DOHH2 (cell line): ENCODE measurements around the gene BNC2.

Experiments
- H3F3A ChIP-seq: fragments of 200-600 bp; sonication (generic), shearing (Covaris generic); 2 replicates; pipeline ENCODE4 v1.6.0; 2016; ENCODE audit warnings: antibody characterized with exemption, mild to moderate bottlenecking; ENCODE audit not compliant: control insufficient read depth, insufficient read depth
- H3K27ac ChIP-seq: fragments of 200-600 bp; sonication (generic); 2 replicates; pipeline ENCODE4 v1.5.1; 2014; ENCODE audit warnings: low read depth, mild to moderate bottlenecking, low read length, moderate library complexity
- H3K27me3 ChIP-seq: fragments of 200-600 bp; sonication (generic); 2 replicates; pipeline ENCODE4 v1.6.1; 2014; ENCODE audit warnings: mild to moderate bottlenecking, low read length, mixed read lengths; ENCODE audit not compliant: control insufficient read depth
- H3K36me3 ChIP-seq: fragments of 200-600 bp; sonication (generic); 2 replicates; pipeline ENCODE4 v1.6.1; 2014; ENCODE audit warnings: mild to moderate bottlenecking, low read length, moderate library complexity, mixed read lengths; ENCODE audit not compliant: control insufficient read depth
- H3K4me1 ChIP-seq: fragments of 200-600 bp; sonication (generic); 2 replicates; pipeline ENCODE4 v1.6.1; 2014; ENCODE audit warnings: mild to moderate bottlenecking, low read length, mixed read lengths; ENCODE audit not compliant: control insufficient read depth
- H3K4me2 ChIP-seq: fragments of 200-600 bp; sonication (generic); 2 replicates; pipeline ENCODE4 v1.6.0; 2014; ENCODE audit warnings: mild to moderate bottlenecking, low read length, moderate library complexity
- H3K4me3 ChIP-seq: fragments of 200-600 bp; sonication (generic); 2 replicates; pipeline ENCODE4 v1.5.1; 2014; ENCODE audit warnings: mild to moderate bottlenecking, low read length, mixed read lengths
- H3K79me2 ChIP-seq: fragments of 200-600 bp; sonication (generic); 2 replicates; pipeline ENCODE4 v1.6.1; 2014; ENCODE audit warnings: mild to moderate bottlenecking, low read length, mixed read lengths; ENCODE audit not compliant: control insufficient read depth
- H3K9me2 ChIP-seq: fragments of 200-600 bp; sonication (generic); replicated peaks from 2 replicates; pipeline ENCODE4 v1.6.1; 2014; ENCODE audit warnings: mild to moderate bottlenecking, low read length, mixed read lengths; ENCODE audit not compliant: control insufficient read depth
- H3K9me3 ChIP-seq: fragments of 200-600 bp; sonication (generic); 2 replicates; pipeline ENCODE4 v1.6.1; 2014; ENCODE audit warnings: antibody characterized with exemption, low read length, mixed read lengths; ENCODE audit not compliant: control insufficient read depth, insufficient read depth
- H4K20me1 ChIP-seq: fragments of 200-600 bp; sonication (generic); 2 replicates; pipeline ENCODE4 v1.6.0; 2014; ENCODE audit warnings: low read depth, mild to moderate bottlenecking, antibody characterized with exemption, low read length, moderate library complexity; ENCODE audit not compliant: control insufficient read depth, insufficient read depth
- EZH2phosphoT487 ChIP-seq: fragments of 200-600 bp; sonication (generic); IDR thresholded peaks from 2 replicates; pipeline ENCODE4 v1.6.1; 2017; ENCODE audit warnings: borderline replicate concordance, mild to moderate bottlenecking, antibody characterized with exemption, low read length, moderate library complexity, mixed read lengths
- TF ChIP-seq, protein P1 (sequence below): fragments of 200-600 bp; sonication (generic); IDR thresholded peaks from one replicate; pipeline ENCODE4 v1.5.1; 2014; ENCODE audit warnings: antibody characterized with exemption, mild to moderate bottlenecking, low read depth, low read length; ENCODE audit not compliant: poor library complexity, severe bottlenecking

BNC2 gene

GRCh38 chr9:16422114-16422513 lies 448.4 kb downstream of the BNC2 start:
- no peak overlapping the region for H3K4me2 ChIP-seq
- TF ChIP-seq, protein P1, sequence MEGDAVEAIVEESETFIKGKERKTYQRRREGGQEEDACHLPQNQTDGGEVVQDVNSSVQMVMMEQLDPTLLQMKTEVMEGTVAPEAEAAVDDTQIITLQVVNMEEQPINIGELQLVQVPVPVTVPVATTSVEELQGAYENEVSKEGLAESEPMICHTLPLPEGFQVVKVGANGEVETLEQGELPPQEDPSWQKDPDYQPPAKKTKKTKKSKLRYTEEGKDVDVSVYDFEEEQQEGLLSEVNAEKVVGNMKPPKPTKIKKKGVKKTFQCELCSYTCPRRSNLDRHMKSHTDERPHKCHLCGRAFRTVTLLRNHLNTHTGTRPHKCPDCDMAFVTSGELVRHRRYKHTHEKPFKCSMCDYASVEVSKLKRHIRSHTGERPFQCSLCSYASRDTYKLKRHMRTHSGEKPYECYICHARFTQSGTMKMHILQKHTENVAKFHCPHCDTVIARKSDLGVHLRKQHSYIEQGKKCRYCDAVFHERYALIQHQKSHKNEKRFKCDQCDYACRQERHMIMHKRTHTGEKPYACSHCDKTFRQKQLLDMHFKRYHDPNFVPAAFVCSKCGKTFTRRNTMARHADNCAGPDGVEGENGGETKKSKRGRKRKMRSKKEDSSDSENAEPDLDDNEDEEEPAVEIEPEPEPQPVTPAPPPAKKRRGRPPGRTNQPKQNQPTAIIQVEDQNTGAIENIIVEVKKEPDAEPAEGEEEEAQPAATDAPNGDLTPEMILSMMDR: no peak
- no peak for TF ChIP-seq EZH2phosphoT487
- no peaks in the 10 kb centered on the region for H3F3A ChIP-seq
- H3K36me3 ChIP-seq: no peaks in the 10 kb centered on the region
- H3K79me2 ChIP-seq: no peaks in the 10 kb centered on the region
- no peaks in the 10 kb centered on the region for H3K9me3 ChIP-seq
- no peak overlapping the region for H3K27ac ChIP-seq
- H3K9me2 ChIP-seq: no peaks in the 10 kb centered on the region
- no peaks in the 10 kb centered on the region for H3K4me1 ChIP-seq
- H4K20me1 ChIP-seq: no peaks in the 10 kb centered on the region
- no peaks in the 10 kb centered on the region for H3K27me3 ChIP-seq
- H3K4me3 ChIP-seq: no peak overlapping the region

DNA sequence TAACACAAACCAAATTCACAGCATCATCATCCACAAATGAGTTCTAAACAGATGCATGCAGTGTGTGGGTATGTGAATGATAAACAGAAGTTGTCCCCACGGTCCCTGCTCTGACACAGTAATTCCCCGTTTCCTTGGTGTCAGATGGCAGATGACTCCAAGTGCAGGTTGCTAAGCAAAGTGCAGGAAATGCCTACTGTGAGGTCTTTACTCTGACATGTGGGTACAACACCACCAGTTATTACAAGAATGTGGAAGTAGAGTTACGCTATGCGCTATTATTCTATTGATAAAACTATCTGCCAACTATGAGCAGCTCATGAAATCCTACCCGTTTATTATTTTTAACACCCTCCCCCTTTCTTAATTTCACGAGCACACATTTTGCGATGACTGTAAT lies 448.9 kb downstream of the BNC2 start:
- no peaks in the 10 kb centered on the region for H3K36me3 ChIP-seq
- H4K20me1 ChIP-seq: no peaks in the 10 kb centered on the region
- H3K4me3 ChIP-seq: no peak overlapping the region
- H3K79me2 ChIP-seq: no peaks in the 10 kb centered on the region
- H3K27me3 ChIP-seq: no peaks in the 10 kb centered on the region
- no peaks in the 10 kb centered on the region for H3F3A ChIP-seq
- H3K9me3 ChIP-seq: no peaks in the 10 kb centered on the region
- H3K4me1 ChIP-seq: no peaks in the 10 kb centered on the region
- no peak overlapping the region for H3K27ac ChIP-seq
- H3K4me2 ChIP-seq: no peak overlapping the region
- TF ChIP-seq, protein P1: no peak
- H3K9me2 ChIP-seq: no peaks in the 10 kb centered on the region

DNA sequence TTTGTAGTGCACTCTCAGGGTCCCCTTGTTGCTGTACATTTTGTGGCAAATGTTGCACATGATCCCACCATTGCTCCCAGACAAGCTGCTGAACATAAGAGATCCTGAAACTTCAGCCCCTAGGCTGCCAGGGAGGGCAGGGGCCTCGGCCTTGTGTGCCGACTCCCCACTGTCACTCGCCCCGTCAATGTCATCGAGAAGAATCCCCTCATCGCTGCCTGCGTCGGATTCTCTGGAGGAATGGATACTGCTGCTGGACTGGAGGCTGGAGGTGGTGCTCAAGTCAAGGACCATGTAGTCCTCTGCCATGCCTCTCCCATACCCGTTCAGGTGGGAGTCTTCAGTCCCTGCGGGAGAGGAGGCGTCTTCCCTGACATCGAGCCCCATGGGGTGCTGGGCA lies 451.3 kb downstream of the BNC2 start:
- no peak overlapping the region for H3K4me3 ChIP-seq
- TF ChIP-seq EZH2phosphoT487: no peak
- no peak overlapping the region for H3K27ac ChIP-seq
- H3K4me2 ChIP-seq: no peak overlapping the region
- H3K36me3 ChIP-seq: no peaks in the 10 kb centered on the region
- no peaks in the 10 kb centered on the region for H3F3A ChIP-seq
- H4K20me1 ChIP-seq: no peaks in the 10 kb centered on the region
- no peaks in the 10 kb centered on the region for H3K4me1 ChIP-seq
- no peaks in the 10 kb centered on the region for H3K9me2 ChIP-seq
- no peaks in the 10 kb centered on the region for H3K9me3 ChIP-seq
- H3K79me2 ChIP-seq: no peaks in the 10 kb centered on the region
- H3K27me3 ChIP-seq: no peaks in the 10 kb centered on the region

GRCh38 chr9:16418721-16419120 lies 451.7 kb downstream of the BNC2 start:
- no peaks in the 10 kb centered on the region for H3K9me2 ChIP-seq
- no peak overlapping the region for H3K4me3 ChIP-seq
- H3F3A ChIP-seq: no peaks in the 10 kb centered on the region
- H4K20me1 ChIP-seq: no peaks in the 10 kb centered on the region
- H3K4me2 ChIP-seq: no peak overlapping the region
- TF ChIP-seq, protein P1: no peak
- TF ChIP-seq EZH2phosphoT487: no peak
- H3K27ac ChIP-seq: no peak overlapping the region
- no peaks in the 10 kb centered on the region for H3K9me3 ChIP-seq
- H3K79me2 ChIP-seq: no peaks in the 10 kb centered on the region
- H3K4me1 ChIP-seq: no peaks in the 10 kb centered on the region
- no peaks in the 10 kb centered on the region for H3K36me3 ChIP-seq
- H3K27me3 ChIP-seq: no peaks in the 10 kb centered on the region
